Right lobe of liver (tissue), 4 donors: ENCODE data around the gene EDEM3.

Source experiments
- CTCF ChIP-seq, 4 donors: fragments of 200-600 bp in 3 of 4; fragments of 450-650 bp in 1 of 4; IDR thresholded peaks; one replicate each; pipeline versions ENCODE4 v1.5.1 to v1.8.0; 2016 to 2022; ENCODE audit warnings: antibody characterized with exemption in 4 of 4, mild to moderate bottlenecking in 2 of 4
- POLR2A ChIP-seq: fragments of 450-650 bp; IDR thresholded peaks from one replicate; pipeline ENCODE4 v1.6.1; 2017; ENCODE audit warnings: antibody characterized with exemption, mild to moderate bottlenecking
- donor health status: DM: no; HTN: no; CAD: no.
- donor health status: DM: no; HTN: no; CAD: no.
- donor health status: DM: no; HTN: yes; CAD: no.

GRCh38 chr1:184793967-184794366 lies 39.3 kb upstream of the EDEM3 start:
- no peak for TF ChIP-seq CTCF (IDR thresholded peaks at IDR 0.05)
- no peak for TF ChIP-seq POLR2A
